Spleen (tissue), 11 donors: ENCODE measurements around the gene FAM168B. TPM values are rescaled to one million over a fixed set of nuclear protein-coding genes. Genes with fewer than 3 reads are reported as not detected.

ENCODE experiments used
- DNase-seq: peaks from one replicate; pipeline ENCODE4 v3.0.0-alpha.2; 2020
- H3K27ac ChIP-seq, 8 donors: fragments of 200-600 bp; sonication (generic) in 7 of 8; 1 replicate in 4 of 8; 2 replicates in 4 of 8; pipeline versions ENCODE4 v1.5.0 to v1.8.0; 2016 to 2021; ENCODE audit warnings: inconsistent platforms in 4 of 8, mild to moderate bottlenecking in 4 of 8, moderate library complexity in 1 of 8
- H3K27me3 ChIP-seq, 7 donors: fragments of 200-600 bp; sonication (generic) in 6 of 7; replicated peaks in 1 of 7; 1 replicate in 4 of 7; 2 replicates in 3 of 7; pipeline versions ENCODE4 v1.5.0 to v1.8.0; 2016 to 2021; ENCODE audit warnings: inconsistent platforms in 3 of 7, mild to moderate bottlenecking in 1 of 7
- H3K36me3 ChIP-seq, 6 donors: fragments of 200-600 bp; sonication (generic) in 5 of 6; 1 replicate in 4 of 6; 2 replicates in 2 of 6; pipeline versions ENCODE4 v1.5.0 to v1.8.0; 2016 to 2021; ENCODE audit warnings: inconsistent platforms in 2 of 6
- H3K4me1 ChIP-seq, 6 donors: fragments of 200-600 bp; sonication (generic) in 5 of 6; 1 replicate in 3 of 6; 2 replicates in 3 of 6; pipeline versions ENCODE4 v1.5.0 to v1.8.0; 2016 to 2021; ENCODE audit warnings: inconsistent platforms in 3 of 6
- H3K4me3 ChIP-seq, 8 donors: fragments of 200-600 bp; sonication (generic) in 7 of 8; 1 replicate in 4 of 8; 2 replicates in 4 of 8; pipeline versions ENCODE4 v1.5.0 to v1.8.0; 2016 to 2021; ENCODE audit warnings: inconsistent platforms in 4 of 8, mild to moderate bottlenecking in 4 of 8, moderate library complexity in 2 of 8
- H3K9me3 ChIP-seq, 8 donors: fragments of 200-600 bp; sonication (generic) in 7 of 8; 1 replicate in 4 of 8; 2 replicates in 4 of 8; pipeline versions ENCODE4 v1.5.0 to v1.8.0; 2016 to 2021; ENCODE audit warnings: inconsistent platforms in 4 of 8
- CTCF ChIP-seq, 11 experiments: fragments of 200-600 bp in 7 of 11; fragments of 450-650 bp in 4 of 11; sonication (generic) in 4 of 11; IDR thresholded peaks in 8 of 11; conservative IDR thresholded peaks in 3 of 11; 1 replicate in 7 of 11; 2 replicates in 4 of 11; pipeline versions ENCODE4 v1.4.0 to v1.8.0; 2016 to 2021; ENCODE audit warnings: antibody characterized with exemption in 11 of 11, inconsistent platforms in 4 of 11, mild to moderate bottlenecking in 1 of 11
- POLR2A ChIP-seq, 3 donors: fragments of 450-650 bp; IDR thresholded peaks; one replicate each; pipeline ENCODE4 v1.5.1; 2017; ENCODE audit warnings: antibody characterized with exemption in 3 of 3, mild to moderate bottlenecking in 1 of 3
- POLR2AphosphoS5 ChIP-seq, 3 donors: sonication (generic); formaldehyde crosslinking; IDR thresholded peaks; one replicate each; pipeline ENCODE4 v1.5.1; 2017; ENCODE audit warnings: antibody characterized with exemption in 3 of 3
- WGBS, 5 donors: extraction: QIAGEN DNeasy Blood & Tissue Kit in 3 of 5; methylation state at CpG; one replicate each; pipeline versions ENCODE4 v1.1.5 to v1.1.7; 2013 to 2018; 5-methylcytosine and 5-hydroxymethylcytosine counted together
- intact Hi-C: fragments of 100-400 bp; cut with DNase I; formaldehyde crosslinking; loops from one replicate; pipeline ENCODE4 v1.15.0; 2023; ENCODE audit warnings: low total_unique reads
- polyA plus RNA-seq, 3 donors: library from polyadenylated mRNA; stranded (reverse); fragments of 200-250 nt; gene quantifications; one replicate each; pipeline ENCODE4 v1.2.1, GENCODE V29; 2013
- total RNA-seq, 7 donors: library from RNA; depleted of rRNA in 3 of 7; stranded (reverse); fragments of >200 nt in 3 of 7; fragmentation: NEBNext Ultra II Directional in 4 of 7; extraction: Animal tissue kit (Norgen Biotek cat#: 25700) in 4 of 7; gene quantifications; one replicate each; pipeline versions ENCODE4 v1.1.0 to v1.2.1, GENCODE V29; 2016 to 2021
- donor health status: healthy with polysubstance abuse.
- donor health status: DM: no; HTN: no; CAD: no; lungs with moderate emphysema.
- donor health status: DM: no; HTN: no; CAD: no.
- donor health status: Bipolar disorder and iron deficiency.
- donor health status: healthy.
- donor health status: DM: no; HTN: no; CAD: no.
- donor health status: DM: yes; HTN: yes; CAD: no.

Gene FAM168B
- total and polyA plus RNA-seq, 10 donors = 10.9 to 107 (median 57.5) TPM

DNA sequence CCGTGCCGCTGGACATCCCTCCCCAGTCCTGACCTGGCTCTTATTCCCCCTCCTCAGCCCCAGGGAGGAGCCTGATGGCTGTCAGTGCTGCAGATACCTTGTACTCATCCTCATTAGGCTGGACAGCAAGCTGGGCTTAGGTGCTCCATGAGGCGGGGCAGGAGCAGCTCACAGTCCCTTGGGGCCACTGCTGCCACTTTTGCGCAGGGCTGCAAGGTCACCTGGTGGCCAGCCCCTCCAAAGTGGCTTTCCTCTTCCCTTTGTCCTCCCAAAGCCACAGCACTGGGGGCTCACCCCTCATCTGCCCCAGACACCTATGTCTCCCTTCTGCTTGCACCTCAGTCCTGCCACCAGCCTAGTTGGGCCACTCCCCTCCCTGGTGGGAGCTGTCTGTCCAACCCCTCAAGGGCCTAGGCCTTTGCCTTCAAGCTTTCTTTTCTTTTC, 60.8 kb downstream of the FAM168B start:
- Histone ChIP-seq H3K9me3 (peaks cover 0 to 12% (median 8%) of the 10 kb centered on the region in 8 donors), H3K4me3 (no peak overlapping the region), H3K27me3 (peaks cover 0 to 54% (median 20%) of the 10 kb centered on the region in 7 donors), H3K27ac (no peak overlapping the region), H3K4me1 (peaks cover 0 to 16% (median 6%) of the 10 kb centered on the region in 6 donors), H3K36me3 (no peaks in the 10 kb centered on the region)
- intact Hi-C loops = no loop called here
- peak; percentile 55 for DNase-seq
- WGBS, 5 donors = 69 to 87% (median 84%) methylated on average over 4 of the region's 4 CpGs
- TF ChIP-seq CTCF (IDR thresholded peaks at IDR 0.05 in 8 of 11, conservative IDR thresholded peaks at IDR 0.05 in 3 of 11) = no peak
- no peak for TF ChIP-seq POLR2AphosphoS5 (IDR thresholded peaks at IDR 0.05)
- no peak for TF ChIP-seq POLR2A (IDR thresholded peaks at IDR 0.05)

- intact Hi-C loops = no loop called here
- Histone ChIP-seq H3K4me1 (peaks cover 0 to 16% (median 6%) of the 10 kb centered on the region in 6 donors), H3K27me3 (peaks cover 0 to 49% (median 20%) of the 10 kb centered on the region in 7 donors), H3K4me3 (no peak overlapping the region), H3K9me3 (peaks cover 0 to 14% (median 9%) of the 10 kb centered on the region in 8 donors), H3K27ac (no peak overlapping the region), H3K36me3 (no peaks in the 10 kb centered on the region)
- TF ChIP-seq POLR2AphosphoS5 (IDR thresholded peaks at IDR 0.05) = no peak
- no peak for TF ChIP-seq POLR2A (IDR thresholded peaks at IDR 0.05)
- no peak for TF ChIP-seq CTCF (IDR thresholded peaks at IDR 0.05 in 8 of 11, conservative IDR thresholded peaks at IDR 0.05 in 3 of 11)
- 72 to 84% (median 76%) methylated on average over 3 to 9 of the region's 9 CpGs for WGBS, 5 donors
- peak; percentile 56 for DNase-seq
Measured at GRCh38 chr2:131031875-131032274, 61.4 kb downstream of the FAM168B start.

- WGBS, 5 donors = 70 to 81% (median 78%) methylated on average over 8 to 9 of the region's 9 CpGs
- peaks cover 0 to 14% (median 9%) of the 10 kb centered on the region in 8 donors for H3K9me3 ChIP-seq
- intact Hi-C loops = no loop called here
- DNase-seq = peak; percentile 55
- peaks cover 0 to 16% (median 6%) of the 10 kb centered on the region in 6 donors for H3K4me1 ChIP-seq
- H3K36me3 ChIP-seq = no peaks in the 10 kb centered on the region
- H3K27ac ChIP-seq = no peak overlapping the region
- no peak overlapping the region for H3K4me3 ChIP-seq
- H3K27me3 ChIP-seq = peaks cover 0 to 45% (median 20%) of the 10 kb centered on the region in 7 donors
- TF ChIP-seq CTCF (IDR thresholded peaks at IDR 0.05 in 8 of 11, conservative IDR thresholded peaks at IDR 0.05 in 3 of 11) = no peak
- no peak for TF ChIP-seq POLR2AphosphoS5 (IDR thresholded peaks at IDR 0.05)
- no peak for TF ChIP-seq POLR2A (IDR thresholded peaks at IDR 0.05)
Measured at GRCh38 chr2:131031431-131031841, 61.8 kb downstream of the FAM168B start.

DNA sequence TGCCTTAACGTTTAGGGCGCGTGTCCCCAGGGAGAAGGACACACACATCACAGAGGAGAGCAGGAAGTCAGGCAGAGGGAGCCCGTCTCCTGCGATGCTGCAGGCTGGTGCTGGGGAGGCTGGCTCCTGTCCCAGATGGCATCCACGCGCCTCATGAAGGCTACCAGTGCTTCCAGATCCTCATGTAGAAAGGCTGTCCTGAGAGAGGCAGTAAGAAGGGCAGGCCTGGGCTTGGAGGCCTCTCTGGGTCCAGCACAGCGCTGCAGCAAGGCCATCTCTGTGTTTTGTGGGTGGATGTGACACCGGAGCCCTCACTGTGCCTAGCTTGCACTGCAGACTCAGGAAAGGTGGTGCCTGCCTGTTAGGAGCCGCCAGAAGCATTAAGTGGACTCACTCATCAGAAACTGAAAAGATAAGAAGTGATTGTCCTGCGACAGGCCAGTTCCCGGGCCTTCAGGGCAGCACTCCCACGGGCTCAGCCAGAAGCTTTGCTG, 62.7 kb downstream of the FAM168B start:
- no peak overlapping the region for H3K27ac ChIP-seq
- no peaks in the 10 kb centered on the region for H3K36me3 ChIP-seq
- 60 to 79% (median 71%) methylated on average over 13 of the region's 13 CpGs for WGBS, 5 donors
- peaks cover 0 to 14% (median 9%) of the 10 kb centered on the region in 8 donors for H3K9me3 ChIP-seq
- no peak overlapping the region for H3K4me3 ChIP-seq
- H3K27me3 ChIP-seq = peaks cover 0 to 35% (median 15%) of the 10 kb centered on the region in 7 donors
- intact Hi-C loops = no loop called here
- H3K4me1 ChIP-seq = peaks cover 0 to 12% (median 5%) of the 10 kb centered on the region in 6 donors
- TF ChIP-seq CTCF (IDR thresholded peaks at IDR 0.05 in 8 of 11, conservative IDR thresholded peaks at IDR 0.05 in 3 of 11) (no peak), POLR2A (IDR thresholded peaks at IDR 0.05) (no peak), POLR2AphosphoS5 (IDR thresholded peaks at IDR 0.05) (no peak)
- peak; percentile 64 for DNase-seq
